Osteocyte (in vitro differentiated cells): ENCODE measurements around the gene FAM83B. TPM values are rescaled to one million over a fixed set of nuclear protein-coding genes. Genes with fewer than 3 reads are reported as not detected.

Source experiments
- DNase-seq: peaks from one replicate; pipeline ENCODE4 v3.0.0; 2021; ENCODE audit warnings: mixed read lengths; ENCODE audit not compliant: unreplicated experiment; ENCODE audit errors: extremely low spot score
- H3K27ac Mint-ChIP-seq: one replicate; pipeline ENCODE4 v1.8.0; 2021; ENCODE audit warnings: mild to moderate bottlenecking, mixed read lengths; ENCODE audit not compliant: unreplicated experiment
- H3K27me3 Mint-ChIP-seq: one replicate; pipeline ENCODE4 v1.8.0; 2021; ENCODE audit warnings: mixed read lengths; ENCODE audit not compliant: unreplicated experiment
- H3K36me3 Mint-ChIP-seq: one replicate; pipeline ENCODE4 v1.8.0; 2021; ENCODE audit warnings: mixed read lengths; ENCODE audit not compliant: unreplicated experiment
- H3K4me1 Mint-ChIP-seq: one replicate; pipeline ENCODE4 v1.8.0; 2021; ENCODE audit warnings: mixed read lengths; ENCODE audit not compliant: unreplicated experiment
- H3K4me3 Mint-ChIP-seq: one replicate; pipeline ENCODE4 v1.8.0; 2021; ENCODE audit warnings: mild to moderate bottlenecking, moderate library complexity, mixed read lengths; ENCODE audit not compliant: unreplicated experiment
- H3K9me3 Mint-ChIP-seq: one replicate; pipeline ENCODE4 v1.8.0; 2021; ENCODE audit warnings: mixed read lengths; ENCODE audit not compliant: unreplicated experiment
- CTCF ChIP-seq: fragments of 200-600 bp; sonication (generic); IDR thresholded peaks from 2 replicates; pipeline ENCODE4 v1.5.0; 2021; ENCODE audit warnings: antibody characterized with exemption, mild to moderate bottlenecking, moderate library complexity
- total RNA-seq: library from RNA; stranded (reverse); gene quantifications from 2 replicates; pipeline ENCODE4 v1.2.1, GENCODE V29; 2021

The FAM83B gene
- total RNA-seq, 1 donor from 2014 or later = 0.64 TPM

- no peak for DNase-seq
These were observed 495 bp downstream of the FAM83B start for GRCh38 chr6:54846857-54847674.

GRCh38 chr6:54847799-54848597, 1.4 kb downstream of the FAM83B start:
- TF ChIP-seq CTCF = no peak
- Mint-ChIP-seq H3K9me3 (peaks cover 3% of the 10 kb centered on the region), H3K27me3 (peaks cover 37% of the 10 kb centered on the region), H3K27ac (no peak overlapping the region), H3K4me1 (peaks cover 16% of the 10 kb centered on the region), H3K4me3 (peak overlapping the region; percentile 83), H3K36me3 (peaks cover 2% of the 10 kb centered on the region)
- DNase-seq = no peak

More at GRCh38 chr6:54846857-54847674, 495 bp downstream of the FAM83B start:
- Mint-ChIP-seq H3K27me3 (peaks cover 37% of the 10 kb centered on the region), H3K4me1 (peaks cover 16% of the 10 kb centered on the region), H3K4me3 (peak overlapping the region; percentile 83), H3K9me3 (no peaks in the 10 kb centered on the region), H3K36me3 (peaks cover 2% of the 10 kb centered on the region), H3K27ac (no peak overlapping the region)
- no peak for TF ChIP-seq CTCF

- TF ChIP-seq CTCF = no peak
- peaks cover 9% of the 10 kb centered on the region for H3K9me3 Mint-ChIP-seq
- no peak overlapping the region for H3K27ac Mint-ChIP-seq
- H3K4me3 Mint-ChIP-seq = no peak overlapping the region
- DNase-seq = no peak
- peaks cover 14% of the 10 kb centered on the region for H3K4me1 Mint-ChIP-seq
- peaks cover 2% of the 10 kb centered on the region for H3K36me3 Mint-ChIP-seq
- H3K27me3 Mint-ChIP-seq = peaks cover 27% of the 10 kb centered on the region
These were observed 3.5 kb downstream of the FAM83B start for GRCh38 chr6:54850114-54850513.

GRCh38 chr6:54856129-54856528, 9.6 kb downstream of the FAM83B start:
- TF ChIP-seq CTCF = no peak
- H3K4me3 Mint-ChIP-seq = no peak overlapping the region
- H3K36me3 Mint-ChIP-seq = no peaks in the 10 kb centered on the region
- peaks cover 4% of the 10 kb centered on the region for H3K27me3 Mint-ChIP-seq
- peaks cover 9% of the 10 kb centered on the region for H3K9me3 Mint-ChIP-seq
- DNase-seq = no peak
- no peaks in the 10 kb centered on the region for H3K4me1 Mint-ChIP-seq
- H3K27ac Mint-ChIP-seq = no peak overlapping the region

- H3K36me3 Mint-ChIP-seq = no peaks in the 10 kb centered on the region
- peaks cover 6% of the 10 kb centered on the region for H3K27me3 Mint-ChIP-seq
- TF ChIP-seq CTCF = no peak
- no peak overlapping the region for H3K4me3 Mint-ChIP-seq
- H3K9me3 Mint-ChIP-seq = no peaks in the 10 kb centered on the region
- no peak overlapping the region for H3K27ac Mint-ChIP-seq
- DNase-seq = no peak
- no peaks in the 10 kb centered on the region for H3K4me1 Mint-ChIP-seq
These were observed 13.6 kb downstream of the FAM83B start for GRCh38 chr6:54860132-54860531.
